ENCODE data around the gene ZNF493. TPM values are rescaled to one million over a fixed set of nuclear protein-coding genes. Genes with fewer than 3 reads are reported as not detected.

The ZNF493 gene
- total and polyA plus RNA-seq, 7 donors, result 2.8 to 49.3 (median 28.2) TPM

DNA sequence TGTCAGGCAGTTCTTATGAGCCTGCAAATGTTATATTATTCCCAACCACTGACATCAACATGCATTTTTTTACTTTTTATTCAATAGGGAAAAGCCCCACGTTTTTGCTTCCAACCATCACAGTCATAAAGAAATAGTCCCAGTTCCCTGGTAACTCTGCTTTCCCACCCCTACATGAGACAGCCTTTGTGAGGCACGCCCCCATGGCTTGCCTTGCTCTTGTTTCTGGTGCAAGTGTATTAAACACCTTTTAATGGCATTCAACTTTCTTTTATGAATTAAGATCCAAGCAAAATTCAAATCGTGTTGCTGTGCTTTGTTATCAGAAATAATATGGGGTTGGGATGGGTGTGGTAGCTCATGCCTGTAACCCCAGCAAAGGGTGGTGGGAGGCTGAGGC is 54.3 kb downstream of the ZNF493 start:
- no peaks in the 10 kb centered on the region for H3K27me3 ChIP-seq
- WGBS, 2 donors, result 59 to 77% methylated on average over 3 of the region's 3 CpGs
- TF ChIP-seq POLR2AphosphoS5 (IDR thresholded peaks at IDR 0.05) (no peak), EP300 (IDR thresholded peaks at IDR 0.05) (no peak), CTCF (IDR thresholded peaks at IDR 0.05) (no peak), POLR2A (IDR thresholded peaks at IDR 0.05) (no peak)
- H3K36me3 ChIP-seq, result no peaks in the 10 kb centered on the region
- intact Hi-C loops (cut with DNase I), result no loop called here
- DNase-seq, result no peak
- no peaks in the 10 kb centered on the region for H3K4me1 ChIP-seq
- H3K4me3 ChIP-seq, result no peak overlapping the region
- H3K27ac ChIP-seq, result no peak overlapping the region
- peaks cover 0 to 22% (median 0%) of the 10 kb centered on the region in 4 donors for H3K9me3 ChIP-seq

DNA sequence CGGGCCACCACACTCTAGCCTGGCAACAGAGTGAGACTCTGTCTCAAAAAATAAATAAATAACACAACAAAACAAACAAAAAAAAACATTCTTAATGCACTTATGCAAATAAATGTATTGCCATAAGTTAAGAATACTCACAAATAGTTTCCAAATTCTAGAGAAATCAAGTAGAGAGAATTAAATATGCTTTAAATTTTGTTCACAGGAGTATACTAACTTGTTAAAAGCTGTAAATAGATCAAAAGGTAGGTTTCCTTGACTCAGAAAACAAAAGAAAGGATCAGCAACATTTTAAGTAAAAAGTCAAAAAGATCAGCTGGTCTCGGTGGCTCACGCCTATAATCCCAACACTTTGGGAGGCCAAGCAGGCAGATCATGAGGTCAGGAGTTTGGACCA is 58.0 kb downstream of the ZNF493 start:
- no peak overlapping the region for H3K27ac ChIP-seq
- H3K9me3 ChIP-seq, result peaks cover 0 to 14% (median 0%) of the 10 kb centered on the region in 4 donors
- no peaks in the 10 kb centered on the region for H3K4me1 ChIP-seq
- TF ChIP-seq CTCF (IDR thresholded peaks at IDR 0.05) (no peak), EP300 (IDR thresholded peaks at IDR 0.05) (no peak), POLR2AphosphoS5 (IDR thresholded peaks at IDR 0.05) (no peak), POLR2A (IDR thresholded peaks at IDR 0.05) (no peak)
- no peaks in the 10 kb centered on the region for H3K36me3 ChIP-seq
- 94 to 99% methylated on average over 3 of the region's 3 CpGs for WGBS, 2 donors
- no peak overlapping the region for H3K4me3 ChIP-seq
- DNase-seq, result no peak
- intact Hi-C loops (cut with DNase I), result no loop called here
- no peaks in the 10 kb centered on the region for H3K27me3 ChIP-seq

DNA sequence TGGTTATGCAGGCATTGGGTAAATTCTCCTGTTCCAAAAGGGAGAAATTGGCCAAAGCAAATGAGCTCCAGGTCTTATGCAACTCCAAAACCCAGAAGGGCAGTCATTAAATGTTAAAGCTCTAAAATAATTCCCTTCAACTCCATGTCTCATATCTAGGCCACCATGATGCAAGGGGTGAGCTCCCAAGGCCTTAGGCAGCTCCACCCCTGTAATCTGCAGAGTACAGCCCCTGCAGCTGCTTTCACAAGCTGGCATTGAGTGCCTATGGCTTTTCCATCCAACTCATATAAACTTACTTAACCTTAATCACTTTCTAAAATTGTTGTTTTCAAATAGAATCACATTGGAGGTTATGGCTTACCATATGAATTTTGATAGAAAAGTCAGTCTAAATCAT is 63.8 kb downstream of the ZNF493 start:
- Histone ChIP-seq H3K27me3 (peaks cover 0 to 15% (median 6%) of the 10 kb centered on the region in 3 donors), H3K4me1 (no peaks in the 10 kb centered on the region), H3K36me3 (no peaks in the 10 kb centered on the region), H3K9me3 (peaks cover 0 to 6% (median 0%) of the 10 kb centered on the region in 4 donors), H3K27ac (no peak overlapping the region), H3K4me3 (no peak overlapping the region)
- intact Hi-C loops (cut with DNase I), result no loop called here
- TF ChIP-seq CTCF (IDR thresholded peaks at IDR 0.05) (no peak), POLR2A (IDR thresholded peaks at IDR 0.05) (no peak), EP300 (IDR thresholded peaks at IDR 0.05) (no peak), POLR2AphosphoS5 (IDR thresholded peaks at IDR 0.05) (no peak)
- DNase-seq, result no peak

DNA sequence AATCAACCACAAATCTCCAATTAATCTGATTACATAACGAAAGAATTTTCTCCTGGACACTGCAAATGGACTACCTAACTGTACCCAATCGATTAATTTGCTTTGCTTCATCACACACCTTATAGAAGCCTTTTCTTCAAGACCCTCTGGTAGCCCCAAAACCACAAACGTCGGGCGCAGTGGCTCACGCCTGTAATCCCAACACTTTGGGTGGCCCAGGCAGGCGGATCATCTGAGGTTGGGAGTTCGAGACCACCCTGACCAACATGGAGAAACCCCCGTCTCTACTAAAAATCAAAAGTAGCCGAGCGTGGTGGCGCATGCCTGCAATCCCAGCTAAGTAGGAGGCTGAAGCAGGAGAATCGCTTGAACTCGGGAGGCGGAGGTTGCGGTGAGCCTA is 65.6 kb downstream of the ZNF493 start:
- Histone ChIP-seq H3K27ac (no peak overlapping the region), H3K9me3 (peaks cover 0 to 5% (median 0%) of the 10 kb centered on the region in 4 donors), H3K27me3 (peaks cover 0 to 15% (median 6%) of the 10 kb centered on the region in 3 donors), H3K36me3 (no peaks in the 10 kb centered on the region), H3K4me3 (no peak overlapping the region), H3K4me1 (no peaks in the 10 kb centered on the region)
- WGBS, 2 donors, result 95% methylated on average over 16 of the region's 16 CpGs
- TF ChIP-seq EP300 (IDR thresholded peaks at IDR 0.05) (no peak), POLR2AphosphoS5 (IDR thresholded peaks at IDR 0.05) (no peak), POLR2A (IDR thresholded peaks at IDR 0.05) (no peak), CTCF (IDR thresholded peaks at IDR 0.05) (no peak)
- no peak for DNase-seq
- intact Hi-C loops (cut with DNase I), result no loop called here

- no peaks in the 10 kb centered on the region for H3K9me3 ChIP-seq
- no peak for TF ChIP-seq POLR2A (IDR thresholded peaks at IDR 0.05)
- TF ChIP-seq CTCF (IDR thresholded peaks at IDR 0.05), result no peak
- TF ChIP-seq EP300 (IDR thresholded peaks at IDR 0.05), result no peak
- no peak for TF ChIP-seq POLR2AphosphoS5 (IDR thresholded peaks at IDR 0.05)
- H3K36me3 ChIP-seq, result no peaks in the 10 kb centered on the region
- WGBS, 2 donors, result 4 to 33% methylated on average over 38 of the region's 38 CpGs
- no peaks in the 10 kb centered on the region for H3K4me1 ChIP-seq
- no peak overlapping the region for H3K27ac ChIP-seq
- H3K4me3 ChIP-seq, result no peak overlapping the region
- intact Hi-C loops (cut with DNase I), result no loop called here
- DNase-seq, result no peak
- H3K27me3 ChIP-seq, result peaks cover 0 to 15% (median 6%) of the 10 kb centered on the region in 3 donors
Observed at GRCh38 chr19:21463449-21464105, 66.6 kb downstream of the ZNF493 start.

Data from sigmoid colon (tissue), 7 donors.